ENCODE results near the gene NFKB2. TPM values are rescaled to one million over a fixed set of nuclear protein-coding genes. Genes with fewer than 3 reads are reported as not detected.

The NFKB2 gene
- total and polyA plus RNA-seq, 4 donors: 34.6 to 114 (median 50.5) TPM

DNA sequence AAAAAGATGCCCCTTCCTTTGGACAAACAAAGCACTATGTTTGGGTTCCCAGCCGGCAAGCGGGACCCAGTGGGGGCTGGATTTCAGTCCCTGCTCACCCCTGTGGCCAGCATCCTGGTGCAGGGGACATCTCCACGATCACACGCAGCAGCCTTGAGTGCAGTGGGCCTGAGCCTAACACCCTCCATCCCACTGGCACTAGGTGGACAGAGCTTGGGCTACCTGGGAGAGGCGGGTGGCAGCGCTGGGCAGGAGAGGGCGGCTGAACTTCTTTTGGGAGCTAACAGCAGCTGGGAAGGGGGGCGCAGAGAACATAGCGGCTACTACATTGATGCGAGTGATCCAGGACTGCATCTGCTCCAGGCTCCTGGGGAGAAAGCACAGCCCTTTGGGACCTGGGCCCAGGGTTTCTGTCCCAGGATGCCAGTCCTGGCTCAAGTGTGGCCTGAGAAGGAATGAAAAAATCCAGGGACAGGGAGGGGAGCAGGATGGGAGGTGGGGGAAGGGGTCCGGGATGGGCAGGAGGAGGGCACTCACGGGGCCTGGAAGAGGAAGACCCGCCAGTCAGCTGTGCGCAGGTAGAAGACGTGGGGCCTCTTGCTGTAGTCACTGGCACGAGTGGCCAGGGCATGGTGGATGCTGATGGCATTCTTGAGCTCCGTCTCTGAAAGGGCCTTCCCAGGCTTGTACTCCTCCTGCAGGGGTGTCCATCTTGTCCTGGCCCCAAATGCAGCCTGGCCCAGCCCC lies 9.0 kb downstream of the NFKB2 start:
- H3K4me1 ChIP-seq (ENCODE audit: control insufficient read depth in 5 of 5, insufficient read depth in 5 of 5, low read length in 5 of 5): peaks cover 0 to 20% (median 6%) of the 10 kb centered on the region in 5 donors
- WGBS, 2 donors: 85 to 93% methylated on average over 17 of the region's 17 CpGs
- H3K9ac ChIP-seq (ENCODE audit: insufficient read depth in 1 of 2, low read length in 2 of 2): no peak overlapping the region
- TF ChIP-seq, protein P1, sequence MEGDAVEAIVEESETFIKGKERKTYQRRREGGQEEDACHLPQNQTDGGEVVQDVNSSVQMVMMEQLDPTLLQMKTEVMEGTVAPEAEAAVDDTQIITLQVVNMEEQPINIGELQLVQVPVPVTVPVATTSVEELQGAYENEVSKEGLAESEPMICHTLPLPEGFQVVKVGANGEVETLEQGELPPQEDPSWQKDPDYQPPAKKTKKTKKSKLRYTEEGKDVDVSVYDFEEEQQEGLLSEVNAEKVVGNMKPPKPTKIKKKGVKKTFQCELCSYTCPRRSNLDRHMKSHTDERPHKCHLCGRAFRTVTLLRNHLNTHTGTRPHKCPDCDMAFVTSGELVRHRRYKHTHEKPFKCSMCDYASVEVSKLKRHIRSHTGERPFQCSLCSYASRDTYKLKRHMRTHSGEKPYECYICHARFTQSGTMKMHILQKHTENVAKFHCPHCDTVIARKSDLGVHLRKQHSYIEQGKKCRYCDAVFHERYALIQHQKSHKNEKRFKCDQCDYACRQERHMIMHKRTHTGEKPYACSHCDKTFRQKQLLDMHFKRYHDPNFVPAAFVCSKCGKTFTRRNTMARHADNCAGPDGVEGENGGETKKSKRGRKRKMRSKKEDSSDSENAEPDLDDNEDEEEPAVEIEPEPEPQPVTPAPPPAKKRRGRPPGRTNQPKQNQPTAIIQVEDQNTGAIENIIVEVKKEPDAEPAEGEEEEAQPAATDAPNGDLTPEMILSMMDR (IDR thresholded peaks at IDR 0.05; ENCODE audit: control extremely low read depth, extremely low read depth): no peak
- H3K4me3 ChIP-seq: no peak overlapping the region
- no peak for DNase-seq
- no peaks in the 10 kb centered on the region for H3K9me3 ChIP-seq (ENCODE audit: control insufficient read depth in 4 of 4, insufficient read depth in 3 of 4, low read length in 3 of 4)
- H3K36me3 ChIP-seq (ENCODE audit: control insufficient read depth in 4 of 4, insufficient read depth in 4 of 4, low read length in 4 of 4): peaks cover 0 to 25% (median 9%) of the 10 kb centered on the region in 4 donors
- H3K27me3 ChIP-seq (ENCODE audit: control insufficient read depth in 3 of 3, insufficient read depth in 3 of 3, low read length in 2 of 3): peaks cover 0 to 10% (median 4%) of the 10 kb centered on the region in 3 donors
- no peak overlapping the region for H3K27ac ChIP-seq (ENCODE audit: low read depth in 1 of 2, low read length in 1 of 2)
- ATAC-seq (ENCODE audit: insufficient read depth, low FRiP score): no peak

DNA sequence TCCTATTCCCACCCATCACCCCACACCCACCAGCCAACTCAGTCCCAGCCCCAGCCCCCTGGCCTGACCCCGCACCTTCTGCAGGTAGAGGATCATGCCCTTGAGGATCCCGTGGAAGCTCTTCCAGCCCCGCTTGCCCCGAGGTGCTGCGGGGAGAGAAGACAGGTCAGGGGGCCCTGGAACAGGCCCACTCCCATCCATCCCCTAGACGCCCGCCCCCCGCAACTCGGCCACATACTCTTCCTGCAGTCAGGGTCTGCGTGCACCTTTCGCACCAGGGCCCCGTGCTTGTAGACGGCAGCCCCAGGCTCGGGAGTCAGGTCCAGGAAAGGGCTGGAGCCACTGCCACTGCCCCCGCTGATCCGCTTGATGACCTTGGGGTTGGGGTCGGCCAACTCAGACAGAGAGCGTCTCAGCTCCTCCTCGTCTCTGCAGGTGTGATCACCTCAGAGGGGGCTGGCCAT lies 9.6 kb downstream of the NFKB2 start:
- WGBS, 2 donors: 81 to 91% methylated on average over 19 of the region's 19 CpGs
- Histone ChIP-seq H3K4me1 (ENCODE audit: control insufficient read depth in 5 of 5, insufficient read depth in 5 of 5, low read length in 5 of 5) (peaks cover 0 to 22% (median 7%) of the 10 kb centered on the region in 5 donors), H3K9me3 (ENCODE audit: control insufficient read depth in 4 of 4, insufficient read depth in 3 of 4, low read length in 3 of 4) (no peaks in the 10 kb centered on the region), H3K27me3 (ENCODE audit: control insufficient read depth in 3 of 3, insufficient read depth in 3 of 3, low read length in 2 of 3) (peaks cover 0 to 16% (median 4%) of the 10 kb centered on the region in 3 donors), H3K27ac (ENCODE audit: low read depth in 1 of 2, low read length in 1 of 2) (no peak overlapping the region), H3K4me3 (no peak overlapping the region), H3K9ac (ENCODE audit: insufficient read depth in 1 of 2, low read length in 2 of 2) (no peak overlapping the region), H3K36me3 (ENCODE audit: control insufficient read depth in 4 of 4, insufficient read depth in 4 of 4, low read length in 4 of 4) (peaks cover 0 to 25% (median 9%) of the 10 kb centered on the region in 4 donors)
- TF ChIP-seq, protein P1 (IDR thresholded peaks at IDR 0.05; ENCODE audit: control extremely low read depth, extremely low read depth): no peak
- DNase-seq (no peak), ATAC-seq (ENCODE audit: insufficient read depth, low FRiP score) (no peak)

DNA sequence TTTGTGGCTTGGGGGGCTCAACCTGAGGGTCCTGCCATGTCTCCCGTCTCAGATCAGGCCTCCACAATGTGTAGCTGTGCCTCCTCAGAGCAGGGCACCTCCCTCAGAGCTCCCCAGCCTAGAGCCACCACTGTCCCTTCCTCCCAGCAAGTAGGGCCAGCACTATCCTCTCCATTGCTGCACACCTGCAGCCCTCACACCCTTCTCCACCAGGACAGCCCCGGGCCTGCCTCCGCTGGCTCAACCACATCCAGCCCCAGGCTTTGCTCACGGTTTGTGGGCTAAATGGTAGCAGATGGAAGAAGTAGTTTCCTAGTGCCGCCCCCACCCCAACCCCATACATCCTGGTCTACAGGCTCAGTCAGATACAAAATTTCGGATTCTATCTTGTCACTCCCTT lies 10.1 kb downstream of the NFKB2 start:
- Histone ChIP-seq H3K4me3 (no peak overlapping the region), H3K4me1 (ENCODE audit: control insufficient read depth in 5 of 5, insufficient read depth in 5 of 5, low read length in 5 of 5) (peaks cover 0 to 25% (median 7%) of the 10 kb centered on the region in 5 donors), H3K27ac (ENCODE audit: low read depth in 1 of 2, low read length in 1 of 2) (no peak overlapping the region), H3K27me3 (ENCODE audit: control insufficient read depth in 3 of 3, insufficient read depth in 3 of 3, low read length in 2 of 3) (peaks cover 0 to 20% (median 4%) of the 10 kb centered on the region in 3 donors), H3K9ac (ENCODE audit: insufficient read depth in 1 of 2, low read length in 2 of 2) (no peak overlapping the region), H3K9me3 (ENCODE audit: control insufficient read depth in 4 of 4, insufficient read depth in 3 of 4, low read length in 3 of 4) (no peaks in the 10 kb centered on the region), H3K36me3 (ENCODE audit: control insufficient read depth in 4 of 4, insufficient read depth in 4 of 4, low read length in 4 of 4) (peaks cover 0 to 23% (median 9%) of the 10 kb centered on the region in 4 donors)
- 73 to 76% methylated on average over 6 of the region's 6 CpGs for WGBS, 2 donors
- ATAC-seq (ENCODE audit: insufficient read depth, low FRiP score) (no peak), DNase-seq (no peak)
- TF ChIP-seq, protein P1 (IDR thresholded peaks at IDR 0.05; ENCODE audit: control extremely low read depth, extremely low read depth): no peak

All from lung (tissue), 12 donors.